ENCODE data around the gene METAP2.

METAP2 gene

GRCh38 chr12:95553197-95553943 lies 79.4 kb downstream of the METAP2 start:
- DNase-seq = no peak

- DNase-seq = no peak
Observed at GRCh38 chr12:95554532-95555071, 80.7 kb downstream of the METAP2 start.

- DNase-seq = no peak
Observed at GRCh38 chr12:95557625-95558024, 83.7 kb downstream of the METAP2 start.
